Epithelial cell of prostate (primary cell): Measurements from ENCODE around the gene SAC3D1.
"Not testable (repeated sequence)": the region's sequence is repeated elsewhere in the genome, so short reads cannot be mapped to it uniquely, and the experiment has no call there.

Experiments
- DNase-seq: peaks from one replicate; pipeline ENCODE4 v3.0.0-alpha.2; 2011; ENCODE audit warnings: low read depth, low spot score
- H3K27ac ChIP-seq: fragments of 450-650 bp; 2 replicates; pipeline ENCODE4 v1.5.1; 2017; ENCODE audit warnings: mild to moderate bottlenecking

The SAC3D1 gene

DNA sequence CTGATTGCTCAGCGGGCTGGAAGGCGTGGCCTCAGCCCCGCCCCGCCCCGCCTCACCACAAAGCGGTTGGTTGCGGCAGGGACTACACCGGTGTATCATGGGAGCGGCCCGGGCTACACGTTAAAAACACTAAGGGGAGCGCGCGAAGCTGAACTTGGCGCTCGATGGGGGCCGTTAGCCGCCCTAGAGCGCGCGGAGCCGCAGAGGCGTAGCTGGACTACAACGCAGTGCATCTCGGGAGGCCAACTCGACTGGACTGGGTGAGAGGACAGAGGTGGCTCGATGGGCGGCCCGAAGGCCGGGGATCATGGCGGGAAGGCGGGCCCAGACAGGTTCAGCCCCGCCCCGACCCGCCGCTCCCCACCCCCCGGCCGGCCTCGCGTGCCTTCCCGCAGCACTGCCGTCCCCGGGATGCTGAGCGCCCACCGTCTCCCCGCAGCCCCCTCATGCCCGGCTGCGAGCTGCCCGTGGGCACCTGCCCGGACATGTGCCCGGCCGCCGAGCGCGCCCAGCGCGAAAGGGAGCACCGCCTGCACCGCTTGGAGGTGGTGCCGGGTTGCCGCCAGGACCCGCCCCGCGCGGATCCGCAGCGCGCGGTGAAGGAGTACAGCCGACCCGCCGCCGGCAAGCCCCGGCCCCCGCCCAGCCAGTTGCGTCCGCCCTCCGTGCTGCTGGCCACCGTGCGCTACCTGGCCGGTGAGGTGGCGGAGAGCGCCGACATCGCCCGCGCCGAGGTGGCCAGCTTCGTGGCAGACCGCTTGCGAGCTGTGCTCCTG is at the start of gene SAC3D1:
TSS of gene SAC3D1 (plus strand) at position 364 of the 776 bp plus-strand sequence. CDS start at position 447, 83 bp downstream.
- H3K27ac ChIP-seq: peak within 1 kb of the TSS; percentile 90
- DNase-seq: peak; percentile 61

DNA sequence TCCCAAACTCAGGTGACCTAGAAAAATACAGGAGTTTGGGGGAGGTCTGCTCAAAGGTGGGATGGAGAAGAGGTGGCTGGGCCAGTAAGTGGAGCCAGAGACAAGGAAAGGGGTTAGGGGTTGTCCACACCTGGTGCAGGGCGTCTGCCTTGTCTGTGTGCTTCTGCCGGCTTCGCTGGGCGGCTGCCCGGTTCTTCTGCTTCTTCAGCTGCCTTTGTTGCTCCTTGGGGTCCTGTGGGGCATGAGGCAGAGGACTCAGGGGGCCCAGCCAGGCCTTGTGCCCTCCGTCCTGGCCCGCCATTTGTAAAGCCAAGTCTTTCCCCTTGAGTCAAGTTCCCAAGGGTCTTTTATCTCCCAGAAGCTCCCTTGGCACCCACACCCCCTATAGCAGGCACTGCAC is 46.7 kb upstream of the SAC3D1 start:
- no peak for DNase-seq
- no peak overlapping the region for H3K27ac ChIP-seq

DNA sequence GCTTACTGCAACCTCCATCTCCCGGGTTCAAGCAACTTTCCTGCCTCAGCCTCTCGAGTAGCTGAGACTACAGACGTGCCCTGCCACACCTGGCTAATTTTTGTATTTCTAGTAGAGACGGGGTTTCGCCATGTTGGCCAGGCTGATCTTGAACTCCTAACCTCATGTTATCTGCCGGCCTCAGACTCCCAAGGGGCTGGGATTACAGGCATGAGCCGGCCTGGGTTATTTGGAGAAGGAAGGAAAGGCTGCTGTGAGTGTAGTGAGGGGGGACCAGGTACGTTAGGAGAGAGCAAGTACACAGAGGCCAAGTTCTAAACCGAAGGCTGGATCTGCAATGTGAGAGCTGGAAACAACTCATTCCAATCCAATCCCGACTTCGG is 44.7 kb upstream of the SAC3D1 start:
- DNase-seq: no peak
- no peak overlapping the region for H3K27ac ChIP-seq

DNA sequence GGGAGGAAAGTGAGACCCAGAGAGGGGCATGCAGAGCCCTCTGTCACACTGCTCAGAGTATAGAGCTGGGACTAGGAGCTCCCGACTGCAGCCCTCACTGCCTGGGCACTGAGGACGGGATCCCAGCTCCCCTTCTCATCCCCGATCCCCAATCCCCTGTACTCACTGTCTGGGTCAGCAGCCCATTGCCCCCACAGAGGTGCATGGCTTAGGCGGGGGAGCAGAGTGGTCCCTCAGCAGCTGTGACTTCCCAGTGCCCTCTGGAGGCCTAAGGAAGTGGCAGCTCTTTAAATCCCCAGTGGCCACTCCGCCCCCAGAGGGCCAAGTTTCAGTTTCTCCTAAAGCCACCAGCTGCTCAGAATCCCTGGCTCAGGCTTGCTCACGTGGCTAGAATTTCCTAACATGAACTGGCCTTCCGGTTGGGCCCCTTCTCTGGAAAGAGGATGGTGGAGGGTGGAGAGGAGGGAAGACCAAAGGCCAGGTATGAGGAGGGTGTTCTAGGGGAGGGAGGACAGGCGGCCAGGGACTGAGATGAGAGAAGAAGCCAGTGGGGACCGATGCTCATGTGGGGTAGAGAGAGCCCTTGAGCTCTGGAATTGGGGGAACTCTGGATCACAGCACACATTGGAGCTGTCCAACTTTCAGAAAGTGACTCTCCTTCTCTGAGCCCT is 44.2 kb upstream of the SAC3D1 start, which contains the start of gene BATF2:
TSS of gene BATF2 (minus strand) at position 262 of the 671 bp plus-strand sequence. CDS start at position 205, 57 bp downstream.
- H3K27ac ChIP-seq: no peak within 1 kb of the TSS
- DNase-seq: no peak

DNA sequence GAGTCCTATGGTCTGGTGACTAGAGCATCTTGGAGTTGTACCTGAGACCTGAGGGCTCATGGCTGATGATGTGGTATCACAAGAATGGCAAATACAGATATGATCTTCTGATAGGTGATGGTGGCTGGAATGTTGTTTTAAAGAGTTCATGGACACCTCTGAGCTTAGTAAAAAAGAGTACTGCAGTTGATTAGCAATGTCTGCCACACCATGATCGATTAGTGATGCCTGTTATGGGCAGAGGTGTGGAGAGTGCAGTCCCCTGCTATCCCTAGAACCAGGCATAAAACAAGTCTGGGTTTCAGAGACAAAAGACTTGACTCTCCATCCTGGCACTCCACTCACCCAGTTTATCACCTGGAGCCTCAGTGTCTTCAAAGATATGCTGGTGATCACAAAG is 42.9 kb upstream of the SAC3D1 start:
- no peak overlapping the region for H3K27ac ChIP-seq
- DNase-seq: no peak

DNA sequence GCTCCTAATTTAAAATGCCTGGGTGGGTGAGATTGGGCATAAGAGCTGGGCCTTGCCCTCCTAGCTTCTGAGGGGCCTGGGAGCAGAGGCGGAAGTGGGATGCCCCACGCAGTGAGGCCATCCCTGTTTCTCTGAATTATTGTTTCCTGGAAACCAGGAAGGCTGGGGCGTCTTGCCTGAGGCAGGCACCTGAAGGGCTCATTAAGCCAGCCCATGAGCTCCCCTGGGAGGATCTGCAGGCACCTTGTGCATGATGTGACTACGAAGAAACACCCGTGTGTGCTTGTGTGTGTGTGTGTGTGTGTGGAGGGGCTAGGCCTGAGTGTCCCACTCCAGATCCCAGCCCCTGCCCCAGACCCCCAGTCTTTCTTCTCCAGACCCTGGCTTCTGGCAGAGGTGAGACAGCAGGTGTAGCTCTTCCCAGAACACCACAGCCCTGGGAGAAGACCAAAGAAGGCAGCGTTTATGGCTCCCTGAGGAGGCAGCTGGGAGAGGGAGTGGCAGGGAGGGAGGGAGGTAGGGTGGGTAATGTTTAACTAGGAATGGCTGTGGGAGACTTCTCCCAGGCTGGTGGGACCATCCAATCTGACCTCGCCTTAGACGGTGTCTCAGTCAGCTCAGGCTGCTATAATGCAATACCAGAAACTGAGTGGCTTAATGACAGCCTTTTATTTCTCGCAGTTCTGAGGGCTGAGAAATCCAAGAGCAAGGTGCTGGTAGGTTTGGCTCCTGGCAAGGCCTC is 42.1 kb upstream of the SAC3D1 start:
- no peak overlapping the region for H3K27ac ChIP-seq
- DNase-seq: no peak

DNA sequence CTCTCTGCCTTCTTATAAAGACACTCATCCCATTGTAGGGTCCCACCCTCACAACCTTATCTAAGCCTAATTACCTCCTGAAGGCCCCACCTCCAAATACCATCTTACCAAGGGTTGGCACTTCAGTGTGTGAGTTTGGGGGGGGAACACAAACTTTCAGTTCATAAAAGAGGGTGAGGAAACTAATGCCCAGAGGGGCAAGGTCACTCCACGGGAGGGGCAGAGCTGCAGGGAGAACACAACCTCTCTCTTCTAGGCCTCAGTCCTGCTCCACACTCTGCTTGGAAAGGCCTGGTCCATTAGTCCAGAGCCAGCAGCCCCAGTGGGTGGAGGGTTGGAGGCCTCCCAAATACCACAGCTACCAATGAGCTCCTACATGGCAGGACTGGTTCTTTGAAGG is 41.5 kb upstream of the SAC3D1 start:
- no peak overlapping the region for H3K27ac ChIP-seq
- no peak for DNase-seq

DNA sequence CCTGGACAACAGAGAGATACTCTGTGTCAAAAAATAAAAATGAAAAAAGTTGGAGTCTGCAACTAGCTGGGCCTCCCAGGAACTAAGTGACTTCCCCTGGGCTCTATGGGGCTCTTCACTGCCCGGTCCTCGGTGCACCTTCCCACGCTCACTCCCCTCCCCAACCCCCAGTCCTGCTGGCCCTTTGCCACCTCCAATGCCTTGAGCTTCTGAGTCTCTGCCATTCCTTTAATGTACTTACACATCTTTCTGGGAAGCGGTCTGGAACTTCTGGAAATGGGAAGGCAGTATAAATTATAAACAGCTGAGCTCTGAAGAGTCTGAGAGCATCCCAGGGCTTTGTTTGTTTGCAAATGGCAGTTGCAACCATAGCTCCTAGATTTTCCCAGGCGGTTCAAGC is 38.3 kb upstream of the SAC3D1 start:
- H3K27ac ChIP-seq: no peak overlapping the region
- no peak for DNase-seq

DNA sequence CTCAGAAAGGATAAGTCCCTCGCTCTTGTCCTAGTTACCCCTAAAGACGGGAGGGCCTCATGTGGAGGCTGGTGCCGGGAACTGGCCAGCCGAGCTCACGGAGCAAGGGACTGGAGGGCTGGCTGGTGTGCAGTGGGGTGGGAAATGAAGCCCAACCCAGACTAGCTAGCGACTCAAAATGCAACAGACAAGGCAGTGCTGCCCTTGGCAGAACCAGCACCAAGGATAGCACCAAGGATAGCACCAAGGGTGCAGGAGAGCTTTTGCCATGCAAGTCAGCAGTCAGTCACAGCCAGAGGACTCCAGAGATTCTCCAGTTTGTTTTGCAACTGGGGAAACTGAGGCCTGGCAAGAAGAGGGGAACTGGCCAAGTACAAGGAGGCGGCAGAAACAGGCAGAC is 37.7 kb upstream of the SAC3D1 start:
- no peak overlapping the region for H3K27ac ChIP-seq
- no peak for DNase-seq

DNA sequence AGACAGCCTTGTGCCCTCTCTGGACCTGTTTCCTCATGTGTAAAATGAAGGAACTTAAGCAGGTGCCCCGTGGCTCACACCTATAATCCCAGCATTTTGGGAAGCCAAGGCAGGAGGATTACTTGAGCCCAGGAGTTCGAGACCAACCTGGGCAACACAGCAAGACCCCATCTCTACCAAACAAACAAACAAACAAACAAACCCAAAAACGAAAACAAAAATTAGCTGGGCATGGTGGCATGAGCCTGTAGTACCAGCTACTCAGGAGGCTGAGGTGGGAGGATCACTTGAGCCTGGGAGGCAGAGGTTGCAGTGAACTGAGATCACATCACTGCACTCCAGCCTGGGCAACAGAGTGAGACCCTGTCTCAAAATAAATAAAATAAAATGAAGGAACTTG is 37.0 kb upstream of the SAC3D1 start:
- H3K27ac ChIP-seq, DNase-seq: not testable (repeated sequence)

DNA sequence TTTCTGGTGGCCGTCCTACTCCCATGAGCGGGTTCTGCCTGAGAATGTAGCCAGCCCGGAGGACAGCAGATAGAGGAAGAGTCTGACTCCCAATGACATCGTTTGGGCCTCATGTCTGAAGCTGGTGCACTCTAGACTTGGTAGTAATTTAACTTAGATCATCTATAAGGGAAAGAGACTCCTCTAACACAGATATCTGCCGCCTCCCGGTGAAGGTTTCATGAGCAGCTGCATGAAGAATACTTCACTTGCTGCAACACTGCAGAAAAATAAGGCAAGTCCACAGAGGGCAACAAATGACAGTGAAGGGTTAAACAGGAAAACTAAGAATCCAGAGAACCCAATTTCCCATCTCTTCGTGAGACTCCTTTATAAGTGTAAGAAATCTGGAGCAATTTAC is 33.0 kb upstream of the SAC3D1 start:
- no peak for DNase-seq
- H3K27ac ChIP-seq: peak overlapping the region; percentile 99

DNA sequence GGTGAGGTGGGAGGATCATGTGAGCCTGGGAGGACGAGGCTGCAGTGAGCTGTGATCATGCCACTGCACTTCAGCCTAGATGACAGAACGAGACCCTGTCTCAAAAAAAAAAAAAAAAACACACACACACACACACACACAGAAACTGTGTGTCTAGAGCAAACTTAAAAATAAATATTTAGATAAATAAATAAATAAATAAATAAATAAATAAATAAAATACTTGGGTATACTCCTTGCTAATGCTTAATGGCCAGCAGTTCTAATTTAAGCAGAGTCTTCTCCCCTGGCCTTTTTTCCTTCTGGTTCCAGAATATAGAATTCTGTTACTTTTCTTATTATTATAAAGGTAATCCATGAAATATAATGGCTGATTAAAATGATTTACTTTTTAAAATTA is 32.1 kb upstream of the SAC3D1 start:
- no peak for DNase-seq
- H3K27ac ChIP-seq: no peak overlapping the region

DNA sequence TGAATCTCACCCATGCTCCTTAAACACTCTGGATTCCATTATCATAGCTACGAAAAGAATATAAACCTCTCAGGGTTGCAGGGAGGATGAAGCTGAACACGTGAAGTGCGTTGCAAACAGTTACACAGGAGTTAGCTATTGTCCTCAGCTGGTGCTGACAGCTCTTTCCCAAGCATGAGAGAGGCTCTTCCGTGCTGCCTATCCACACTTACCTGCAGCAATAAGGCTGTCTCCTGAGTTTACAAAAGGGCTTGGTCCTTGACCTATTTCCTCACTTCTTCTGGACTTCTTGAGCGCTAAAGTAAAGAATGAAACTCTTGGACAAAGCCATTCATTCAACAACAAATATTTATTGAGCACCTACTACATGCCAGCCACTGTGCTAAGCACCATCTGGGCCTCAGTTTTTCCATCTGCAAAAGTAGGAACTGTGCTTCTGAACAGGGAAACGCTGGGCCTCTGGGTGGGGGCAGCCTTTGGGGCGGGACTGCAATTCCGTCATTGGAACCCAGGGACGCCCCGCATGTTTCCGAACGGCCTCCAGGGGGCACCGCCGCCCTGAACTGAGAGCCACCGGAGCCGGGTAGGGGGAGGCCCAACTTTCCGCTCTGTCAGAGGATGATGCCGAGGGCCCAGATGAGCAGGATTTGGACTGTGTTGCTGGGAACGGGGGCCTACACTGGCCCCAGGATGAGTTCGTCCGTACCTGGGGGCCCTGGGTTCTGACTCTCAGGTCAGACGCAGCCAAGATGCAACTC is 27.7 kb upstream of the SAC3D1 start:
- peak overlapping the region; percentile 92 for H3K27ac ChIP-seq
- peak; percentile 16 for DNase-seq

DNA sequence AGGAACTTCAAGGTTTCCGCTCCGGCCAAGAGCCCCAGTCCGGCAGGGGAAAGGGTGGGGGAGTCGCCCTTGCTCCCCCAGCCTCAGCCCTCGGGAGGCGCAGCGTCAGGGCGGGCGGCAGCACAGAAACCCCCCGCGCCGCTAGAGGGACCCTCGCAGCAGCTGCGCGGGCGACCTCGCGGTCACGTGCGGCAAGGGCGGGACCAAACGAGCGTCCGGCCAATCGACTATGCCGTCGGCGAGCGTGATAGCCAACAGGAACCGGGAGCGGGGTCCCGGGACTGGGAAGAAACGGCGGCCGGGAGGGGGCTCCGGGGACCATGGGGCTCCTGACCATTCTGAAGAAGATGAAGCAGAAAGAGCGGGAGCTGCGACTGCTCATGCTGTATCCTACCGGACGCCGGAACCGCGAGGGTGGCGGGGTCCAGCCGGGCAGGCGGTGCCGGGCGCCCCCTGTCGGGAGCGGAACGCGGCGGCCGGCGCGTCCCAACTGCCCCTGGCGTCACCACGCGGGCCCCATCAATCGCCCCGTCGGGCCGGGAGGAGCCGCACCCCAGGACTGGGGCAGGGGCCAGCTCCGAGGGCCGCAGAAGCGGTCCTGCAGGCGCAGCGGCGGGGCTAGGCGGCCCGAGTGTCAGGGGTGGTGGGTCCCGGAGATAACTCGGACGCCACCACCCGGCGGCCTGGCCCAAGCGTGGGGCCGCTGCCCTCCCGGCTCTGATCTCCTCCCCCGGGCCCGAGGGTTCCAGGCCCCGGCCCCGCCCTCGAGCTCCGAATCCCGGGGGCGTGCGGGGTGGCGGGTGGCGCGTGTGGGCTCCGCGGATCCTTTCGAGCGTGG is 26.9 kb upstream of the SAC3D1 start, which contains the start of gene ARL2:
TSS of gene ARL2 (plus strand) at position 273 of the 838 bp plus-strand sequence. CDS start at position 321, 48 bp downstream.
- H3K27ac ChIP-seq: peak within 1 kb of the TSS; percentile 92
- no peak for DNase-seq

DNA sequence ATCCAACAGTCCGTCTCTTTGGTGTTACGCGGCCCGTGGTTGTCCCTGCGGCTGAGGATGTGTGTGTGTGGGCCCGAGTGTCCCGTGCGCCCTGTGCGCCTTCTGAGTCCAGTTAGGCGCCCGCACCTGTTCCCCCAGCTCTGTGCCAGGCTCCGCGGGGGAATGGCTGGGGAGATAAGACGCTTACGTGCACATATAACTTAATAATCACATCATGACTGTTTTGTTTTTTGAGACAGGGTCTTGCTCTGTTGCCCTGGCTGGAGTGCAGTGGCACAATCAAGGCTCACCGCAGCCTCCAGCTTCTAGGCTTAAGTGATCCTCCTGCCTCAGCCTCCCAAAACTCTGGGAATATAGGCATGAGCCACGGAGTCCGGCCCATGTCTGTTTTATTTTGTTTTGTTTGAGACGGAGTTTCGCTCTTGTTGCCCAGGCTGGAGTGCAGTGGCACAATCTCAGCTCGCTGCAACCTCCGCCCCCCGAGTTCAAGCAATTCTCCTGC is 26.2 kb upstream of the SAC3D1 start:
- DNase-seq: no peak
- H3K27ac ChIP-seq: peak overlapping the region; percentile 92

DNA sequence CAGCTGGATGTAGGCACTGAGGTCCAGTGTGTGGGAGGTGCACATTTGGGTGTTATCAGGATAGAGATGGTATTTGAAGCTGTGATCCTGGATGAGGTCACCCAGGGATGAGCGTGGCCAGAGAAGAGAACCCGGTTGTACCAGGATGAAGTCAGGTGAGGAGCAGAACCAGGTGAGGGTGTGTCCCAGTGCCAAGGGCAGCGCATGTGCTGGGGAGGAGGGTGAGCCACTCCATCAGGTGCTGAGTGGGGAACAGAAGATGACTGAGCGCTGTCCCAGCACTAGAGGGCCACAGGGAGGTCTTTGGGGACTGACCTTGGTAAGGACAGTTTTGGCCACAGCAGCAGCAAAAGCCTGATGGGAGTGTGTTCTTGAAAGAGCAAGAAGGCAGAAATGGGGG is 24.3 kb upstream of the SAC3D1 start:
- no peak overlapping the region for H3K27ac ChIP-seq
- no peak for DNase-seq

DNA sequence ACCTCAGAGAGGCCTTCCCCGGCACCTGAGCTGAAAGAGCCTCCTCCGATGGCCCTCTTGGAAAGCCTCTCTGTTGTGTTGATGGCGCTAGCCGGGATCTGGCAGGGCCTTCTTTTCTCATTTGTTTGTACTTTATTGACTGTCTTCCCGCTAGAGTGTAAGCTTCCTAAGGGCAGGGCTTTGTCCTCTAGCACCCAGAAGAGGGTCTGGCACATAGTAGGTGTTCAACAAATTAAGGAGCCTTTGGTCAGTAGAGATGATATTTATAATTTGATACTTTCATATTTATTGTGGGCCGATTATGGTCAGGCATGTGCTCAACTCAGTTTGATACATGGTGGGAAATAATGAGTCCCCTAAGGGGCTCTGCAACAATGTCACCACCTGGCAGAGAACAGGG is 23.1 kb upstream of the SAC3D1 start:
- no peak for DNase-seq
- H3K27ac ChIP-seq: no peak overlapping the region

DNA sequence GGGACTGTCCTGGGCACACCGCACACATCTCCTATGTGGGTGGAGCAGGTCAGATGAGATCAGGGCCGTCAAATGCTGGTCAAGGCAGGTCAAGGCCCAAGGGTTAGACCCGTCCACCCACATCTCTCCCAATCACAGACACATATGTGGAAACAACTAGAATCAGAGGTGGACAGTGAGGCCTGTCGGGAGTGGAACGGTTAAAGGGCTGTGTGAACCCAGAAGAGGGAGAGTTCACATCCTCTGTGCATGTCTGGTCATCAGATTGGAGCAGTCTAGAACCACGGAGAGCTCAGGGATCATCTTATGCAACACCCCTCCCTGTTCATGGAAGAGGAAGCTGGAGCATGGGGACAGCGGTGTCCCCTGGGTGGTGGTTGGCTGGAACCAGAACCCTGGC is 21.2 kb upstream of the SAC3D1 start:
- H3K27ac ChIP-seq: no peak overlapping the region
- no peak for DNase-seq

DNA sequence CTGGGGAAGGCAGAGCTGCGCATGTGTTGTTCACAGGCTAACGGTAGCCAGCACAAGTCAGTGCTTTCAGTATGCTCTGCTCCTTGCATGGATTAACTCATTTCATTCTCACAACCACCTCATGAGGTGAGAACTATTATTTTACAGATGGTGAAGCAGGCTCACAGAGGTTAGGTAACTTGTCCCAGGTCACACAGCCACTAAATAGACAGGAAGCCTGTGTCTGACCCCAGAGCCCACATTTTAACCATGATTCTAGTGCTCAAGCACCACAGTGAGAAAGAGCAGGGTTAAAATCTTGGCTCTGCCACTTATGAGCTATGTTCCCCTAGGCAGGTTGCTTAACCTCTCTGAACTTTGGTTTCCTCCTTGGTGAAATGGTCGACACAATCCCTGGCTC is 20.0 kb upstream of the SAC3D1 start:
- H3K27ac ChIP-seq: no peak overlapping the region
- no peak for DNase-seq
